Left renal pelvis (tissue), 4 donors: ENCODE data around the gene ATP1A3. TPM values are rescaled to one million over a fixed set of nuclear protein-coding genes. Genes with fewer than 3 reads are reported as not detected.
"Not testable (repeated sequence)": the region's sequence is repeated elsewhere in the genome, so short reads cannot be mapped to it uniquely, and the experiment has no call there.

Experiments used
- DNase-seq, 4 donors: peaks; one replicate each; pipeline ENCODE4 v3.0.0-alpha.2; 2013; ENCODE audit warnings: low read depth in 4 of 4, low spot score in 3 of 4
- polyA plus RNA-seq, 4 donors: library from polyadenylated mRNA; unstranded; fragments of 120-200 nt; gene quantifications; one replicate each; pipeline ENCODE4 v1.2.1, GENCODE V29; 2013; ENCODE audit not compliant: insufficient read length in 4 of 4

Gene ATP1A3
- under 1 TPM in 3 of 4 donors, not detected in 1; 0.26 to 0.69 (median 0.60) TPM for polyA plus RNA-seq

- DNase-seq, result no peak
These were observed at the start of gene ATP1A3 for GRCh38 chr19:41993612-41994483. Gene ATP1A3, minus strand, starts transcription at chr19:41994230. Its CDS starts 154 bp downstream, at chr19:41994076.

GRCh38 chr19:42042455-42043170, 48.6 kb upstream of the ATP1A3 start:
- no peak for DNase-seq

GRCh38 chr19:42040491-42040890, 46.5 kb upstream of the ATP1A3 start:
- DNase-seq, result not testable (repeated sequence)

DNA sequence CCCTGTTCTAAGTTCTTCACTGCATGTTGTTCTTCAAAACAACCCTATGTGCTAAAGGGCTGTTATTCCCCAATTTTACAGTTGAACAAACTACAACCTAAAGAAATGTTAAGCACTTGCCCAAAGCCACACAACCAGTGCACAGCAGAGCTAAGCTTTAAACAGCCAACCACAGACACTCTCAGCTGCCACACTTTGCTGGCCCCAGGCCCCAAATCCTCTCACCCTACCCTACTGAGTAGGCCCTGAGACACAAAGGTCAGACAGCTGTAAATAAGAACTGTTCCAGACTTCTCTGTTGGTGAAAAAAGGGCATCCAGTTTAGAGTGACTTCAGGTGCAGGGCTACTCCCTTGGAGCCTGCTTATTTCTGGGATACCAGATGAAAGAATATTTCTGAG, 46.0 kb upstream of the ATP1A3 start:
- DNase-seq, result no peak

DNA sequence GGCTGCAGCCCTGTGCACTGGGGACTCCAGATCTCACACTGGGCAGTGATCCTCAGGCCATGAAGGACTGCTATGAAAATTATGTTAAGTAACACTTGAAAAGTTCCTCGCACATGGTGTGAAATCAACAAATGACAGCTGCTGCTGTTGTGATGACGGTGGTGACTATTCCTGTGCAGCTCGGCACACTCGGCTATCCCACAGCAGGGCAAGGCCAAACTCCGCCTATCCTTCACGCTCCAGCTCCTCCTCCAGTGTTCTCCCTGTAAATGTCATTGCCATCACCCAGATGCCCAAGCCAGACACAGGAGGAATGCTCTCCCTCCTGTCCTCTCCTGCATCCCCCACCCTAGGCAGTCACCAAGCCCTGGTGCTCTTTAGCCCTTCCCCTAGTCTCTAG, 44.6 kb upstream of the ATP1A3 start:
- no peak for DNase-seq

GRCh38 chr19:42037649-42038048, 43.6 kb upstream of the ATP1A3 start:
- DNase-seq, result no peak

DNA sequence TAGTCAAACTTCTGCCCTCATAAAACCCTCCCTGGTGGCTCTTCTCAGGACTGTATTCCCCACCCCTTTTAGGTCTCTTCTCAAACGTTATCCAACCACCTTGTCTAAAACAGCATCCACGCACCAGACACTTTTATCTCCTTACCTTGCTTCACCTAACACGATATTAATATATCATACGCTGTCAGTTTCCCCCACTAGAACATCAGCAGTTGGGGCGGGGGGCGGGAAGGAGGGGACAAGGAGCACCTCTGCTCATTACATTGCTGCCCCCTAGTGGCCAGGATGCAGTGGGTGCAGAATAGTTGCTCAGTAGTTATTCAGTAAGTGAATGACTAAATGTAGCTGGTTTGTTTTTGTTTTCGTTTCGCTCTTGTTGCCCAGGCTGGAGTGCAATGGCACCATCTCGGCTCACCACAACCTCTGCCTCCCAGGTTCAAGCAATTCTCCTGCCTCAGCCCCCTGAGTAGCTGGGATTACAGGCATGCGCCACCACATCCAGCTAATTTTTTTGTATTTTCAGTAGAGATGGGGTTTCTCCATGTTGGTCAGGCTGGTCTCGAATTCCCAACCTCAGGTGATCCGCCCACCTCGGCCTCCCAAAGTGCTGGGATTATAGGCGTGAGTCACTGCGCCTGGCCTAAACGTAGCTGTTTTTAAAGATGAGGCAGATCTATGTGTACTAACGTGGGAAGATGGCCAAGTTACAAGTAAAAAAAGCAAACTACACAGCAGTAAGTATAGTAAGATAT, 40.8 kb upstream of the ATP1A3 start:
- DNase-seq, result peak in 2 of 4 donors; percentile 25 to 50

GRCh38 chr19:42033413-42033812, 39.4 kb upstream of the ATP1A3 start:
- DNase-seq, result no peak

GRCh38 chr19:42032431-42032830, 38.4 kb upstream of the ATP1A3 start:
- peak in 3 of 4 donors; percentile 16 to 24 (median 20) for DNase-seq

DNA sequence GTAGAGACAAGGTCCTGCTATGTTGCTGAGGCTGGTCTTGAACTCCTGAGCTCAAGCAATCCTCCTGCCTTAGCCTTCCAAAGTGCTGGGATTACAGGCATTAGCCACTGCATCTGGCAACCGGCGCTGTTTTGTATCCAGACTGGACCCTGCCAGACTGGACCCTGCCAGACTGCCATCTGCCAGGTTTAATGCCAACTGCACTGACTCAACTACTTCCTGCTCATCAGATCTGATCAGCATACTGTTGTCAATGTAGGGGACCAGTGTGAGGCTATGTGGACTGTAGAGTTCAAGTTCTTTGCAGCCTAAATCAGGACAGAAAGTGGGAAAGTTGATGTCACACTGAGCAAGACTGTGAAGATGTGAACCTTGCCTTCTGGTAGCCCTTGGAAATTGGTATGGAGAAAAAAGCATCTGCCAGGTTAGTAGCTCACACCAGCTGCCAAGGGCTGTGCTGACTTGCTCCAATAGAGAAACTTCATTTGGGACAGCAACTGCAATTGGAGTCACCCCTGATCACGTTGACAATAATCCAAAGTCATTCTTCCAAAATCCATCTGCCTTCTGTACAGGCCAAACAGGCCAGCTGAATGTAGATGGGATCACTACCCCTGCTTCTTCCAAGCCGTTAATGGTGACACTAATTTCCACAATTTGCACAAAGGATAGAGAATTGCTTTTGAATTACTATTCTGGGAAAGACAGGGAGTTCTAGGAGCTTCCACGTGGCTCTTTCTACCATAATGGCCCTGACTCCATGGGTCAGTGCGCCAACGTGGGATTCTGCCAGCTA, 36.8 kb upstream of the ATP1A3 start:
- DNase-seq, result no peak

DNA sequence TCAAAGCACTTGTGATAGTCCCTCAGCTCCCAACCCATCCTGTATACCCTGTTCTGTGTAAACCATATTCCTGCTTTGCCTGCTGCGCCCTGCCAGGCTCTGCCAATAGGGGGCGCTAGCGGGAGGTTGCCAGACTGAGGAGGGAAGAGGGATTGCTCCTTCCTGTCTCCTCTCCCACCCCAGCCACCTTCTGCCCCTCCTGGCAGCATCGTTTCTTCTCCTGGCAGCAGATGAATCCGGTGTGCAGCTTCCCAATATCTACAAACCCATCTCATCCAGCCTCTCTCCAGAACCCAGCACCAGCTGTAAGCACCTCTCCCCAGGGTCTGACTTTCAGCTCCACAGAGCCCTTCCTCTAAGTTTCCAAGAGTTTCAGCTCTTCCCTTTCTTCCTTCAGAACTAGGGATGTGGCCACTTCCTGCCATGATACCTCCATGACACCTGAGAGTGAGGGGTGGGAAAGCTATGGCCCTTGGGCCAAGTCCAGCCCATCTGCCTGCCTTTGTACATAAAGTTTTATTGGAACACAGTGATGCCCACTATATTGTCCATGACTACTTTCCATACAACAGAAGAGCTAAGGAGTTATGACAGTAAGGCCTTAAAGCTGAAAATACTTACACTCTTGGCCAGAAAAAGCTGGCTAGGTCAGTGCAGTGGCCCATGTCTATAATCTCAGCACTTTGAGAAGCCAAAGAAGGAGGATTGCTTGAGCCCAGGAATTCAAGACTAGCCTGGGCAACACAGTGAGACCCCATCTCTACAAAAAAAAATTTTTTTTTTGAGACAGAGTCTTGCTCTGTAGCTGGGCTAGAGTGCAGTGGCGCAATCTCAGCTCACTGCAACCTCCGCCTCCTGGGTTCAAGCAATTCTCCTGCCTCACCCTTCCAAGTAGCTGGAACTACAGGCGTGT, 34.5 kb upstream of the ATP1A3 start:
- DNase-seq, result no peak

- DNase-seq, result no peak
These were observed 30.6 kb upstream of the ATP1A3 start for GRCh38 chr19:42024622-42025111.

DNA sequence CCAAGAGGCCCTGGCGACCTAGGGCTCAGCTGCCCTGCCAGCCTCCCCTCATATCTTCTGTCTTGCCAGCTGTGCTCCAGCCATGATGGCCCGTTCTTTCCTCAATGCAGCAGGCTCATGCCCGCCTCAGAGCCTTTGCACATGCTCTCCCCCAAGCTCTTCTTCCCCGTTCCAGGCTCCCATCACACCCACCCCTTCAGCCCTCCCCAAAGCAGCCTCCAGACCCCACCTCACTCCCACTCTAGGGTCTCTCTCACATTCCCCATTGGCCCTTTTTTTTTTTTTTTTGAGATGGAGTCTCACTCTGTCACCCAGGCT, 29.9 kb upstream of the ATP1A3 start:
- no peak for DNase-seq

DNA sequence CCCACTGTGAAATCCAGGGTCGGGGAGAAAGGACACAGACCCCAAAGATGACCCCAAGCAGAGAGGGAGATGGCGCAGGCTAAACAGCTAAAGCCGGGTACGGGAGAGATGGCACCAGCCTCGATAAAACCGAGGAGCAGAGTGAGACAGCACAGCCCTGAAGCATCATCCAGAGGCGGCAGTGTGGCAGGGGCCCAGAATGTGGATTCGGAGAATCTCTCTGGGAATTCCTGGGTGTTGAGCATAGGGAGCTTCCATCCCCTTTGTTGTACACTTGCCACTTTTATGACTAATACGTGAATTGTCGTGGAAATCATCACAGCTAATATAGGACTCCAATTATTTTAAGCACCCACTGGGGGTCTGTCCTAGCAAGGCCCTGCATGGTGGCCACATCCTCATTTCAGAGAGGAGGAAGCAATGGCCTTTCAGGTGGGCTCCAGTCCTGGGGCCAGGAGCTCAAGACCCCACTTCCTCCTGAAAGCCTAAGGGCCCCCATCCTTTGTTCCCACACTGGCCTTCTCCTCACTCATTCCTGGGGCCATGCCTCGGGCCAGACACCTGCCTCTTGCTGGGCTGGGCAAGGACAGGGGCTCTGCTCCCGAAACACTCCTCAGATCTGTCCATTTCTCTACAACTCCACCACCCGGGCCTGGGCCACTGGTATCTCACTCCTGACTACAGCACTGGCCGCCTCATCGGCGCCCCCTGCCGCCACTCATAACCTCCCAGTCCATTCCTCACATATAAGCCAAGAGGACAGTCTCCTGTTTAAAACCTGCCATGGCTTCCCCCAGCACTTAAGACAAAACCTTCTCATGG, 29.3 kb upstream of the ATP1A3 start:
- no peak for DNase-seq

DNA sequence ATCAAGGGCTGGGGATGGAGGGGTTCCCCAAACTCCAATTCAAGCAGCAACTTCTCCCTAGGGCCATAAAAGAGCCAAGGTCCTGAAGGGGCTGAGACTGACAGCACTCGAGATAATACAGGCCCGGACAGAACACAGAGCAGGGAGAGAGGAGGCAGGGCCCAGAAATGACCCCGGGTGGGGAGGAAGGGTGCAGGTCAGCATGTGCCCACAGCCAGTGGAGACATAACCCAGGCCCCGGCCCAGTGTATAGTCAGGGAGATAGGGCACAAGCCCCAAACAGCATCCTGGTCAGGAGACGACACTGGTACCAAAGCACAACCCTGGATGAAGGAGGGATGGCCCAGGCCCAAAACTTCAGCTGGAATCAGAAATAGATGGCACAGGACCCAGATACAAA, 28.6 kb upstream of the ATP1A3 start:
- no peak for DNase-seq

DNA sequence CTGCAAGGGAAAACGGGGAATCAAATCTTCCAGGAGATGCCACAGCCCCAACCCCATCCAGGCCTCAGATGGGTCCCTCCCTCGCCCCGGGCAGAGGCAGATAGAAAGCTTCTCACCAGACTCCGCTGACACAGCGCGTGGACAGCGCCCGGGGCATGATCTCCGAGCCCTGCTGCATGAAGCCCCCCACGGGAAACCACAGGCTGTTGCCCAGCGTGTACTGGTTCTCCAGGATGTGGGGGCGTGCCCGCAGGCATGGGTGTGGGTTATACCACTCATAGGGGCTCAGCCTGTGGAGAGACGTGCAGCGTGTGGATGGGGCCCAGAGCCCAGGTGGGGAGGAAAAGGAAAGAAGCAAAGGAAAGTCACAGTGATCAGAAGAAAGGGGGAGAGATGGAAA, 27.2 kb upstream of the ATP1A3 start:
- DNase-seq, result no peak

DNA sequence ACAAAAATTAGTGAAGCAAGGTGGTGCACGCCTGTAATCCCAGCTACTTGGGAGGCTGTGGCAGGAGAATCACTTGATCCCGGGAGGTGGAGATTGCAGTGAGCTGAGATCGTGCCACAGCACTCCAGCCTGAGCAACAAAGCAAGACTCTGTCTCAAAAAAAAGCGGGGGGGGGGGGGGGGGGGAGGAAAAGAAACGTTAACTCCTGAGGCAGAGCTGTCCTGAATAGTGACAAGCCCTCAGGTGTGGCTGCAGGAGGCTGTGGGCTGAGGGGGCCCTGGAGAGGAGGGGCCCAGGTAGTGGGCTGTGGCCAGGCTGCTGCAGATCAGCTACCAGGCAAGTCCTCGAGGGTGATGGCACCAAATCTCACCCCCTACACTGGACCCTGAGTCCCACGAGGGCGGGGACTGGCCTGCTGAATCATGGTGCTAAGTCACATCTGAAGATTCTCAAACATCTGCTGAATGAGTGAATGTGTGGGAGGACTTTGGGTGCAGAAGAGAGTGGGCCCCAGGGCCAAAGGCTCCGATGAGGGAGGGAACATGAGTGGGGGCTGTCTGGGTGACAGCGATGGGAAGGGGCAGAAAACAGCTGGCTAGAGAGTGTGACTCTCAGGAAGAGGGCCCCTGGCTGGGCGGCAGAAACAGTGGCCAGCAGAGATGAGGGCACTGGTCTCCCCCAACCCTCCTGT, 24.6 kb upstream of the ATP1A3 start:
- DNase-seq, result no peak

GRCh38 chr19:42017040-42017439, 23.0 kb upstream of the ATP1A3 start:
- DNase-seq, result no peak
